ENCODE measurements around the gene MXD1. TPM values are rescaled to one million over a fixed set of nuclear protein-coding genes. Genes with fewer than 3 reads are reported as not detected.
"Not testable (repeated sequence)": the region's sequence is repeated elsewhere in the genome, so short reads cannot be mapped to it uniquely, and the experiment has no call there.

Gene MXD1
- total RNA-seq, 1 experiment from 2014 or later = 1.6 TPM

DNA sequence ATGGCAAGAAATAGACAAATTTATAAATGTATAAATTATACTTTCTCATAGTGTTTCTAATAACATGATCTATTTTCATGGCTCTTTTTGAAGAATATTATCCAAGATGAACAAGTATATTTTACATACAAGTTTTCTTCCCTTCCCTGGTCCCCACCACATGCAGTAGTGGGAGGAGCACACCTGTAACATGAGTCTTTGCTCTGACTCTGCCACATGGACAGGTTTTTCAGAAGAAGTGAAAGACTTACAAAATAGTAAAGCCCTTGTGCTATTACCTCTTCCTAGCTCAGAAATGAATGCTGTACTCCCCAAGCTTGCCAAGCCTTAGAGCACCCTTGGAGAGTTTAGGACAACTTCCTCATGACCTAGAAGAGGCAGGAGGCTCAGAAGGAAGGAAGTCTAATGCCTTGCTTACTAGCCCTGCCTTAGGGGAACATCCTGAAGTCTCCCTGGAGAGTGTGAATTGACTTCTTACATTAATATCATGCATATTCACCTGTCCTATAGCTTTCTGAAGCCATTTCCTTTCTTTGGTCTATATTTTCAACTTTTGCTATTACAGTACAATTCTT is 18.4 kb downstream of the MXD1 start:
- no peak for DNase-seq (ENCODE audit: low spot score)

DNA sequence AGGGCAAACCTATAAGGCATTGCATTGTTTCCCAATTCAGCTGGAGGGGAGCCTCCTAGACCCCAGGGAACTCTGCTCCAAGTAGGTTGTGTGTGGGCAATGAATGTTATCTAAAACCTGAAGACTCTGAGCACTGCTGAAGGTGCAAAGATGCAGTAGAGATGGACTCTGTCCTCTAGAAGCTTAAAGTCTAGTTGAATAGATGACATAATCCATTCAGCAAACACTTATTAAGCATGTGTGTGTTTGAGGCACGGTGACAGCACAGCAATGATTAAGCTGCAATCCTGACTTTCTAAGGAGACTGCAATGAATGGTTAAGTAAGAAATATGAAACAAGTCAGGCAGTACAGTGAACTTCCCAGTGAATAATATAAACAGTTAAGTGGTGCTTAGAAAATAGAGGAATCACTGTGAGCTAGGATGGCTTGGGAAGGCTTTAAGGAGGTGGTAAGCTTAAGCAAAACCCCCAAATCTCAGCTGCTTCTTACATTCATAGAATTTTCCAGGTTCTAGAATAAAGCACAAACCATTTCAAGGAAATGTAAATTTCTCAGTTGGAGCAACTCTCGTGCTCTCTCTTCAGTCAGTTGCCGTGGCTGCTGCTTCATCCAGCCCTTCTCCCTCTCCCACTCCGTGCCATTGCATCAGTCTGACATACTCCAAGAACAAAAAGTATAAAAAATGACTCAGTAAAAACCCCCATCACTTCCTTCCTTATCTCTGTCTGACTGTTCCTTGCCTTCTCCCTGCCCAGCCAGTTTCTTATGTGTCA is 19.1 kb downstream of the MXD1 start:
- DNase-seq (ENCODE audit: low spot score) = peak; percentile 55

DNA sequence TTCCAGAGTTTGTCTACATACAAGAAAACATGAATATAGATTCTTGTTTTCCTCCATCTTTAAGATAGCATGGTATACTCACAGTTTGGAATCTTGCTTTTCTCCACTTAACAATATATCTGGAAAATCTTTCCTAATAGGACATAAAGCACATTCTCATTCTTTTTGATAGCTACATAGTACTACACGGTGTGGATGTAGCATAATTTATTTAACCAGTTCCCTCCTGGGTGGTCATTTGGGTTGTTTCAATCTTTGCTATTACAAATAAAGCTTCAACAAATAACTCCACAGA is 19.7 kb downstream of the MXD1 start:
- no peak for DNase-seq (ENCODE audit: low spot score)

DNA sequence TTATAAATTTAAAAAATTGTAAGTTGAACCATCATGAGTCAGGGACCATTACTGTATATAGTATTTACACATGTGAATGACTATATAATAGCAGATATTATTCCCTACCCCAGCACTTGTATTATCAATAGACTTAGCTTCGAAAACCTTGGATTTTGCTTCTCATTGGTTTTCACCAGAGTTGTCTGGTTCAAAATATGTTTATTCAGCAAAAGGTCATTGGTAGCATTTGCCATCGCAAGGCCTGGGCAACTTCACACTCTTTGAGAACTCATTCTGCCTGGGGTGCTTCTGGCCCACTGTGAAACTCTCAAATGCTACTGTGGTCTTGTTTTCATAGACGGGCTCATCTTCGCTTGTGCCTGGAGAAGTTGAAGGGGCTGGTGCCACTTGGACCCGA is 20.1 kb downstream of the MXD1 start:
- DNase-seq (ENCODE audit: low spot score) = no peak

DNA sequence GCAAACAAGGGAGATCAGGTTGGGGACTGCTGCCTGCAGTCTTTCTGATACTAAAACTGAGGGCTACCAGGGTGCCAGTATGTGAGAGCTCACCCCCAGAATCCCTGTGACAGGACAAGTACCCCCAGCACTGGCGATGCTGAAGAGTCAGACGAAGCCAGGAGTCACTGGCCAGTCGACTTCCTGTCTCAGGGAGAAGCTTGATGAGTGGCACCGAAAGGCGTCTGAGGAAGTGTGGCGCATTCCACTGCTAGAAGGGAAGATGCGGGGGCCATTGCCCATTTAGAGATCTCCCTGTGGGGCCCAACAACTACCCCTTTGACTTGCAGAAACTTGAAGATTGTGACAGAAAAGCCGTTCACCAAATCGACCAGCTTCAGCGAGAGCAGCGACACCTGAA is 22.0 kb downstream of the MXD1 start:
- DNase-seq (ENCODE audit: low spot score) = no peak

DNA sequence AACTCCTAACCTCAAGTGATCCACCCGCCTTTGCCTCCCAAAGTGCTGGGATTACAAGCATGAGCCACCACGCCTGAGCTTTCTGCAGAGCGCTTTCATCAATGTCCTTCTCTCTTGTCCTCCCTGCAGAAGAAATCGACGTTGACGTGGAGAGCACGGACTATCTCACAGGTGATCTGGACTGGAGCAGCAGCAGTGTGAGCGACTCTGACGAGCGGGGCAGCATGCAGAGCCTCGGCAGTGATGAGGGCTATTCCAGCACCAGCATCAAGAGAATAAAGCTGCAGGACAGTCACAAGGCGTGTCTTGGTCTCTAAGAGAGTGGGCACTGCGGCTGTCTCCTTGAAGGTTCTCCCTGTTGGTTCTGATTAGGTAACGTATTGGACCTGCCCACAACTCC is 23.1 kb downstream of the MXD1 start:
- no peak for DNase-seq (ENCODE audit: low spot score)

DNA sequence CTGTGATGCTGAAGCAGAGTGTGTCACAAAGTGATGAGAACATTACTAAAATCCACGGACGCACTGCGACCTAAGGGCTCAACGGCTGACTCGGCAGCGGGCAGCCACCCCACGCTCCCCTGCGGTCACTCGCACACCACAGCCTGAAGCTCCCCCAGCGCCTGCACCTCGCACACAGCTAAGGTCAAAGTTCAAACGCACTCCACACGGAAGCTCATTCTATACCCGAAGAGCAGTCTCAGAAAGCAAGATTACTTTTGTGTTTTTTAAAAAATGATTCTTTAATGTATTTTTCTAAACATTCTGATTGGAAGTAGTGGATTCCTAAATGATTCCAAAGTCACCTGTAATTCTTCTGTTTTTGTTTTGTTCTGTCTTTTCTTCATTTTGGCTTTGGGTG is 24.8 kb downstream of the MXD1 start:
- DNase-seq (ENCODE audit: low spot score) = no peak

DNA sequence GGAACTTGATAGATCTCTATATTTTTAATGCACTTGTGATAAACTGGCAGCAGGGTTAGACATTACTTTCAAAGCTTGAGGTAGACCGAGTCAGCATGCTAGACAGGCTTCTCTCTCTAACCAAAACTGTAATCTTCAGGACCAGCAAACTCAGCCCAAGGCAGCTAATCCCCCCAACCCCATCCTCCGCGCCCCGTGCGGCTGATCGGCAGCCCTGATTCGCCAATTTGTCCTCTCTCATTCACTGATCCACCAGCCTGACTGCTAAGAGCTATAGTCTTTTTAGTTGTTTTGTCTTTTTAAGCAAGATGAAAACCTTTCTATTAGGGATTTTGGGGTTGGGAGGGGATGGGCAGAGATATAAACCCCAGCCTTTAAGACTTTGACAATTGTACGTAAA is 25.8 kb downstream of the MXD1 start:
- DNase-seq (ENCODE audit: low spot score) = no peak

DNA sequence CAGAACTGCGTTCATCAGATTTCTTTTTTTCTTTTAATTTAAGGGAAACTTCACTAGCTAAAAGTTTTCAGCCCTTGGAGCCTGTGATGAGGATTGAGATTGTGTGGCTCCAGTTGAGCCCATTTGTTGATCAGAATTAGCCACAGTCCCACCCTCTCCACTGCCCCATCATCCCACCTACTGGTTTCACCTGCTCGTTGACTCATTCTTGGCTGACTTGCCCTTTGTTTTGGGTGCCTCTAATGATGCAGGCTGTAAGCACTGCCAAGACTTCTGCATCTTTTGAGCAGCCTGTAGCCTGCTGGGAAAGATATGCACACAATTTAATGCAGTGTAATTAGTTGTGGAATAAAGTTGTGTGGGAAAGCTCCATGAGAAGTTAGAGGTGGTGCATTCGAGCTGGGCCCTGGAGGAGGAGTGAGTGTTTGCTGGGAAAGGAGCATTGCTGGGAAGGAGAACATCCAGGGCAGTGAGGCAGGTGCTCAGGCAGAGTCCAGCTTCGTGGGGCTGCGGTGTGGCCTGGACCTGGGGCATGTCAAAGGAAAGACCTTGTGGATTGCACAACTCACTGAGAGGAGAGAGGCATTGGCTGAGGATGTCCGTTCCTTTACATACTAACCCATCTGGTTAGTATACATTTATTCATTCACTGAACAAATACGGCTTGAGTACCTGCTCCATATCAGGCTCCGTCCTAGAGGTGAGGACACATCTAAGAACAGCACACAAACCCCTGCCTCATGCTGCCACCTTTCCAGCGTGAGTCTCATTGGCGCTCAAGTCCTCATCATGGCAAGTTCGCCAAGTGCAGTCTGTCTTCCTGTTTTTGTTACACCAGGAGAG is 28.3 kb downstream of the MXD1 start:
- DNase-seq (ENCODE audit: low spot score) = no peak

DNA sequence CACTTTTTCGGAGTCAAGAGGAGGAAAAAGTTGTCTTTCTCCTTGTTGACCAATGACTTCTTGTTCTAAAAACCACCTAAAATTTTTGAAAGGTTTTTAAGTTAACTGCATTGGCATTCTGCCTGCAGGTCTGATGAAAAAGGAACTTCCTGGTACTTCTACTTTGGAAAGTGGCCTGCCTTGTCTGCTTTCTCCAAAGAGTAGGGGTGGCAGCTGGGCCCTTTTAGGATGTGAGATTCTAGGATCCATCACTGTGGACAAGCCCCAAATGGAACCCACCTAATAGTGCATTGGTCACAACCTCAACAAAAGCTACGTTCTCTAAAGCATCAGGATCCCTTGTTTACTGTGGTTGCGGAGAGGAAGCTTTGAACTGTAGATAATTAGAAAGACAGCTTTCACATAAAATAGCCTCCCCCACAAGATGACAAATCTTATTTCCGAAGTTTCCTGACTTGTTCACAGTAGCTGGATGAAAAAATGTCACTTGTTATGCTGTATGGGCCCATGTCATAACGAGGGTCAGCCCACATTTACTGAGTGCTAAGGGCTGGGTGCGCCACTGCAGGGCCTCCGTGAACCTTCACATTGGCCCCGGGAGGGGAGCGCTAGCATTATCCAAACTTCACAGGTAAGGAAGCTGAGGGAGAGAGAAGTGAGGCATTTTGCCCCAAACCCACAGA is 29.1 kb downstream of the MXD1 start:
- DNase-seq (ENCODE audit: low spot score) = no peak

DNA sequence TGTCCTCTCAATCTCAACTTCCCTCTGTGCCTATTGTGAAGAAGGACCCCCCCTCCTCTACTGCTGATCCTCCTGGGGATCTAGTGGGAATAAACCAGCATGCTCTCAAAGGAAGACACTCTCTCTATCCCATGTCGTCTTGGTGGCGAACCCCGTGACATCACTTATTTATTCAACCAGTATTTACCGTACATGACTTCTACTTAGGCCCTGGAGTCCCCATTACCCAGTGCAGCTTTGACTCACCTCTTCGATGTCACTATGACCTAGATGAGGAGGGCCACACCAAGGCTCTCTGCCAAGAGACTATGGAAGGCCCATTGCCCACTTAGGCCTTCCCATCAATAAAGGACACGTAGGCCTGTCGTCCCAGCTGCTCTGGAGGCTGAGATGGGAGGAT is 29.8 kb downstream of the MXD1 start:
- no peak for DNase-seq (ENCODE audit: low spot score)

DNA sequence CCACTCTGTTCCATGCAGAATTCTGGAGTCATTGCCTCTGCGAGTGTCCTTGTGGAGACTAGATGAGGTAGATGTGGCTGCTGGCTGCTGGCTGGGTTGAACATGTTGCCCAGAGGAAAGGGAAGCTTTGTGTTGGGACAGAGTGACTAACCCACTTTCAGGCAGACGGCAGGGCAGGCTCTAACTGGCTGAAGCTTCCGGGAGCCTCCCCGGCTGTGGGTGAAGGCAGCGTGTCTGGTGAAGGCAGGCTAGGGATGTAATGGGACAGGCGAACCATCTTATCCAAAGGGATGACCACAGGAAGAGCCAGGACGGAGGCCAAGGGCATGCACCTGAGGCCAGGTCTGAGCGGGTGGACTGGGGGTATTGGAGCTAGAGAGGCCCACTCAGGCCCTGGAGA is 30.5 kb downstream of the MXD1 start:
- DNase-seq (ENCODE audit: low spot score) = no peak

DNA sequence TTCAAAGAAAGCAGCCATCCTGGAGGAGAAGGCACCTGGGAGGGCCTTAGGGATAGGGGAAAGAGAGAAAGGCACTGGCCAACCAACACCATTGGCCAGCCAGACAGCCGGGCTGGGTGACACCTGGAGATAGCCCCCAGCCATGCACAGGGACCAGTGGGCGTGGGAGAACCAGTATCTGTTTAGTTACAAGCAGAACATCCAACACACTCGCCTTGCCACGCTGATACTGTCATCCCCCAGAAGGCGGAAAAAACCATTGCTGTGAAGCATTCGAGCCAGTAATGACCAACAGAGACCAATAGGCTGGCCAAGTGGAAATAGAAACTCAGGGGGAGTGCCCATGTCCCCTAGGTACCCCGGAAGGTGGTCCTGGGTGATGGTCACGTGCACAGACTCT is 31.0 kb downstream of the MXD1 start:
- DNase-seq (ENCODE audit: low spot score) = no peak

DNA sequence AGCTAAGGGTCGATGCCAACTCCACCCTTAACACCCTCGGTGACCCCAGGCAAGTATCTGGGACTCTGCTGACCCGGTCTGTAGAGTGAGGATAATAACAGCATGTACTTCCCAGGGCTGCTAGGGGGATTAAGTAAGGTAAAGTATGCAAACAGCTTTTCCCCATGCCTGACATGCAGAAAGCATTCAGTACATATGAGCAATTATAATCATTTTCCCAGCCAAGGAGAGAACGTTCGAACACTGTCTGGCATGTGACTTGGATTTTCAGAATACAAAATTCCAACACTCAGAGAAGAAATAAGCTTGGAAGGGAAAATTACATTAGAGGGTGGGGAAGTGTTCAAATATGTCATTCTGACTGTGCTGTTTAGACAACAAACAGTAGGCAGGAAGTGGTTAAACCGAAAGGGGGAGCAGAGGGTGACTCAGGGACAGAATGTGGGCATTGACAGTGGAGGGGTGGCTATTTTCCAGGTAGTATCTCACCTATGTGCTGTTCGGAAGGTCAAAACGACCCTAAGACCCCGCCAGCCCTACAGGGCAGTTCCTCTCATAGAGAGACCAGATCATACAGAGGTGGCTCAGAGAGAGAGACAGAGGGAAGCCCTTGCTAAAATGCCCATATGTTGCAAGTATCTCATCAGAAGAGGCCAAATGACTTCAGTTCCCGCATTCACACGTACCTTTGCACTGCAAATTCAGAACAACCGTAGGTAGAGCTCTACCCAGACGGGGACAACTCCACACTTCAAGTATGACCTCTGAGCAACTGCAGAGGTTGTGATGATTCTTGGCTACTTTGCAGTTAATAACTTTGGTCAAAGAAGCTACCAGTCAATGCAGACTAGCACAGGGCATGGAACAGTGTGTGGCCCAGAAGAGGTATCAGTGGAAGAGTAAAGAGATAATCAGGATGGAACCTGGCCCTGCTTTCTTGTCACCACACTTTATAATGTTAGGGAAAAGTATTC is 31.7 kb downstream of the MXD1 start:
- peak; percentile 79 for DNase-seq (ENCODE audit: low spot score)

DNA sequence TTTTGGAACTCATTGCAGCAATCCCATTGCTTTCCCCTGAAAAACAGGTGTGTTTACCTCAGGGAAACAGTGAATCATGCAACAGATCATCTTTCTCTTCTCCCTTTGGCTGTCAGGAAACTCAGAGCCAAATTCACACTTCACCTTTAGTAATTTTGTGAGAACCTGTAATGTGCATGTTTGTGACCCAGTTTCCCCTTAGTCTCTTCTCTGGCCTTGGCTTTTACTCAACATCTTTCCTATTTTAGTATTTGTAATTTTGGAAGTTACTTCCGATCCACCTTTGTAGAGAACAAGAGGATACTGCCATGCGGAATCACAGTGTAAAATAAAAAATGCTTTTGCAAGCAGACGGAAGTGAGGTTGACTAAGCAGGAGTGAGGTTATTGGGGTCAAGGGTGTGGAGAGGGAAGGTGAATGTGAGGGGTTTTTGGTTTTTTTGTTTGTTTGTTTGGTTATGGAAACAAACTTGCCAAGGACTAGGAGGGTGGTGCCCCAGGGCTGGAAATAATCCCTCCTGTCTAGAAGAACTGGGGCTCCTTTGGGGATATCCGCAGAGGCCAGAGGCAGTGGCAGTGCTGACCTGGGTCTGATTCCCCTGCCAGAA is 32.5 kb downstream of the MXD1 start:
- no peak for DNase-seq (ENCODE audit: low spot score)

DNA sequence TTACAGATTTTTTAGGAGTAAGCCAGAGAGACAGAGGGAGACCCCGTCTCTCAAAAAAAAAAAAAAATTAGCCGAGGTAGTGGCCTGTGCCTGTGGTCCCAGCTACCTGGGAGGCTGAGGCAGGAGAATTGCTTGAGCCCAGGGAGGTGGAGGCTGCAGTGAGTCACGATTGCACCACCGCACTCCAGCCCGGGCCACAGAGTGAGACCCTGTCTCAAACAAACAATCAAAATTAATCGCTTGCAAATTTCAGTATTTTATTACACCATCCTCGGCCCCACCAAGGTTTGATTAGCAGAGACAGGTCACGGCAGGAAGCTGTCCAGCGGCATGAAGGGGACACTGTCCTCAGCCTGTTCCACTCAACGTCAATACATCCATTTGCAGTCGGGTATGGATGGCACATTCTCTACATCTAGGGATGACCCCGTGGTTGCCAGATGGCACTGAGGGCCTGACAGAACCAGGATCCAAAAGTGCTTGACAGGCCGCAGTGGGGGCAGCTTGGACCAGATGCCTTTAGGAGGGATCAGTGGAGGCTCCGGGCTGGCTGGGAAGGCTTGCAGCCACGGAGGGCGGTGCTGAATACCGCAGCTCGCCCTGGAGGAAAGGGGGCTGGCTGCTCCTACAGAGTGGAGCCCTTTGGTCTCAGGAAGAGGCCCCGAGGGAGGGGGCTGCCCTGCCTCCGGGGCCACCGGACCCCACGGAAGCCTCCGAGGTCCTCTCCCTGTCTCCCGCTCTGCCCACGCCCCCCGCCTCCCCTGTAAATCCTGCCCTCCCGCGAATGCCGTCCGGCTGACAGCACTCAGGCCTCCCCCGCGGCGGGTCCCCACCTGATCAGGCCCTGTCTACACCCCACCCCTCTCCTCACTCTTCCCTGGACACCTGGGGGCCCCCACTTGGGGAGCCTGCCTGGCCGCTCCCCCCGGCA is 33.4 kb downstream of the MXD1 start:
- no peak for DNase-seq (ENCODE audit: low spot score)

DNA sequence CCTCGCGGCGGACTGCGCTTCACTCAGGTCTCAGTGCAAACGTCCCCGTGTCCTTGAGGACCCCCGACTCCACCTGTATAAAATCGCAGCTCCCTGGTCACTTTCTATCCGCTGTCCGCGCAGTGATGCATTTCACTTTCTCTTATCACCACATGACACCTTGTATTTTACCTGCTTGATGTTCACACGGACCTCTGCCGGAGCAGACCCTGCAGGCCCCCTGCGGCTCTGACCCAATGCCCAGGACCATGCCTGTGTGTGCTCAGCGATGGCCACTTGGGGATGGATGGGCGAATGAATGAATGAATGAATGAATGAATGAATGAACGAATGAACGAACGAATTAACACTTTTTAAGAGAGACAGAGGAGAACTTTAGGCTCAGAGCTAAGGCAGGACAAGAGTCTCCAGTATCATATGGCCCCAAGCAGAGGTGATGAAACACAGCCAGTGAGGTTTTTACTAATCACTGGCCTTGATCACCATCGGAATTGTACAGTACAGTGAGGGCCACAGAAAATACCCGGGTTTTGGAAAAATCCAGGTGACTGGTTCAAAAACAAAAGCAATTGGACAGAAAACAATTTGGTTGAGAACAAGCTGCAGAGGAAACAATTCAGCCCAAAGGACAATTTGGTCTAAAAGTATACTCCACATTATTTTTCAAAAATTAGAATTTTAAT is 34.2 kb downstream of the MXD1 start:
- DNase-seq (ENCODE audit: low spot score) = no peak

DNA sequence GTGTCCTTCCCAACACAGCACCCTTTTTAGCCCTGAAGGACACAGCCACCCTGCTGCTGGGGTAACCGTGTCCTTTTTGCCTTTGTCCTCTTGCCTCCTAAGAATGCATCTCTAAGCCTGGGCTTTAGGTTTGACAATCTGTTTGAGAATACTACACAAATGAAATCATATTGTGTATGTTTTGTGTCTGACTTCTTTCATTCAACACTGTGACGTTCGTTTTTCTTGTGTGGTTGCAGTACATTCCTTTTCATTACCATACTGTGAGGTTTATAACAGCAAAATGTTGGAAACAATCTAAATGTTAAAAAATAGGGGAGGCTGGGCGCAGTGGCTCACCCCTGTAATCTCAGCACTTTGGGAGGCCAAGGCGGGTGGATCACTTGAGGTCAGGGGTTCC is 35.3 kb downstream of the MXD1 start:
- no peak for DNase-seq (ENCODE audit: low spot score)

DNA sequence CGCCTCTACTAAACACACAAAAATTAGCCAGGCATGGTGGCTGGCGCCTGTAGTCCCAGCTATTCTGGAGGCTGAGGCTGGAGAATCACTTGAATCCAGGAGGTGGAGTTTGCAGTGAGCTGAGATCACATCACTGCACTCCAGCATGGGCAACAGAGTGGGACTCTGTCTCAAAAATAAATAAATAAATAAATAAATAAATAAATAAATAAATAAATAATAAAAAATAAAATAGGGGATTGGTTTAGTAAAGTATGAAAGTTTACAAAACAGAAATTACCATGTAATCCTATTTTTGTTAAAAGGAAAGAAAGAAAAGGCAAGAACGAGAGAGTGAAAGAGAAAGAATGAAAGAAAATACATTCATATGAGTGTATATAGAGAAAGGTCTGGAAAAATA is 35.8 kb downstream of the MXD1 start:
- not testable (repeated sequence) for DNase-seq (ENCODE audit: low spot score)
